GM21825 (cell line): ENCODE measurements around the gene IDH2.
"Not testable (repeated sequence)": the region's sequence is repeated elsewhere in the genome, so short reads cannot be mapped to it uniquely, and the experiment has no call there.

ENCODE experiments used
- ATAC-seq: cut with Tn5 transposase; IDR thresholded peaks from one replicate; pipeline ENCODE4 v1.9.1; 2021; ENCODE audit warnings: mild to moderate bottlenecking, moderate library complexity; ENCODE audit not compliant: unreplicated experiment

IDH2 gene

GRCh38 chr15:90085565-90085964 is 16.7 kb downstream of the IDH2 start:
- ATAC-seq, result no peak

- no peak for ATAC-seq
Measured at GRCh38 chr15:90084876-90085423, 17.3 kb downstream of the IDH2 start.

GRCh38 chr15:90083954-90084607 is 18.2 kb downstream of the IDH2 start:
- ATAC-seq, result no peak

GRCh38 chr15:90083419-90083818 is 18.8 kb downstream of the IDH2 start:
- no peak for ATAC-seq

- no peak for ATAC-seq
Measured at GRCh38 chr15:90082140-90082715, 20.0 kb downstream of the IDH2 start.

- ATAC-seq, result no peak
Measured at GRCh38 chr15:90080818-90081393, 21.4 kb downstream of the IDH2 start.

GRCh38 chr15:90080458-90080755 is 21.9 kb downstream of the IDH2 start:
- no peak for ATAC-seq

- ATAC-seq, result no peak
Measured at GRCh38 chr15:90079619-90080457, 22.4 kb downstream of the IDH2 start.

- no peak for ATAC-seq
Measured at GRCh38 chr15:90078965-90079364, 23.3 kb downstream of the IDH2 start.

- ATAC-seq, result no peak
Measured at GRCh38 chr15:90076716-90077115, 25.6 kb downstream of the IDH2 start.

GRCh38 chr15:90075420-90076289 is 26.6 kb downstream of the IDH2 start:
- ATAC-seq, result no peak

- no peak for ATAC-seq
Measured at GRCh38 chr15:90074916-90075315, 27.4 kb downstream of the IDH2 start.

GRCh38 chr15:90074023-90074422 is 28.2 kb downstream of the IDH2 start:
- ATAC-seq, result no peak

GRCh38 chr15:90072978-90073640 is 29.2 kb downstream of the IDH2 start:
- ATAC-seq, result no peak

- ATAC-seq, result no peak
Measured at GRCh38 chr15:90071220-90071807, 31.0 kb downstream of the IDH2 start.

GRCh38 chr15:90070623-90071022 is 31.6 kb downstream of the IDH2 start:
- not testable (repeated sequence) for ATAC-seq

- ATAC-seq, result no peak
Measured at GRCh38 chr15:90067953-90068606, 34.2 kb downstream of the IDH2 start.

- ATAC-seq, result no peak
Measured at GRCh38 chr15:90067181-90067952, 34.9 kb downstream of the IDH2 start.
